DMS153 (cell line): Measurements from ENCODE around the gene ABCA13.

ENCODE experiments used
- DNase-seq: peaks from one replicate; lab custom pipeline; 2025; lab: John Stamatoyannopoulos, UW

Gene ABCA13

DNA sequence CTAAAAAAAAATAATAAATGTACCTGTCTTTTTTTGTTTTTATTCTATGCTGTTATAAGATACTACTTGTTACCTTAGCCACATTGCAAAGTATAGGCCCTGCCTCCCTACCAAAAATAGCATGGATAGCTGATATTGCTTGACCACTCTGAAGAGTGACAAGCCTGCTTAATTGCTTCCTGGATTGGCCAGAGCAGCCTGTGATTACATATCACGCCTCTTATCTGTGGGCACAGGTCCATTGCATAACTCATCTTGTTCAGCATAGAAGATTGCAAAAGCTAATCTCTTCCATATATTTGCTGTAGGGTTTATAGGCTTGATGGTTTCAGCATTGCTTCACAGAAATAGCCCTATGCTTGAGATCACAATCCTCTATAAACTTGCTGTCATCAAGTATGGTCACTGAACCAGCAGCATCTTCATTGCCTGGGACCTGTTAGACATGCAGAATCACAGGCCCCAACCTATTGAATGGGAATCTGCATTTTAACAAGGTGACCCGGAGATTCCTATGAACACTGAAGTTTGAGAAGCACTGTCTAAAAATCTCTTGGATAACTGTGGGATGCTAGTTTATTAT, 472.3 kb downstream of the ABCA13 start:
- peak; percentile 52 for DNase-seq

DNA sequence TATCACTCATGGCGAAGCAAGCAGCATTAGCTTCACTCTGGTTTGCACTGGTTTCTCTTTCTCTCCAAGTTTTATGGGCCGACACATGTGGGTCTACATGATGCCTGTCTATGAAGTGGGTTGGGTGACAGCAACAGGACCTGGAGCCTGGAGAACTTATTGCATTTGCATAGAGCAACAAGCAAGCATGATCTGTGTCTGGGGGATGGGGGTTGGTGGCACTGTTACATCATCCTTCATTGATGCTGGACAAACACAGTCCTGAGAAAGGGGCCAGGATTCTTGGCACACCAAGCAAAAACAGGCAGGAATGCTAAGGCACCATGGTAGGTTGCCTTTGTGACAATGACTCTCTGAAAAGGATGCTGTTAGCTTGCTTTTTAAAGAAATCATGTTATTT, 486.9 kb downstream of the ABCA13 start:
- DNase-seq = no peak

DNA sequence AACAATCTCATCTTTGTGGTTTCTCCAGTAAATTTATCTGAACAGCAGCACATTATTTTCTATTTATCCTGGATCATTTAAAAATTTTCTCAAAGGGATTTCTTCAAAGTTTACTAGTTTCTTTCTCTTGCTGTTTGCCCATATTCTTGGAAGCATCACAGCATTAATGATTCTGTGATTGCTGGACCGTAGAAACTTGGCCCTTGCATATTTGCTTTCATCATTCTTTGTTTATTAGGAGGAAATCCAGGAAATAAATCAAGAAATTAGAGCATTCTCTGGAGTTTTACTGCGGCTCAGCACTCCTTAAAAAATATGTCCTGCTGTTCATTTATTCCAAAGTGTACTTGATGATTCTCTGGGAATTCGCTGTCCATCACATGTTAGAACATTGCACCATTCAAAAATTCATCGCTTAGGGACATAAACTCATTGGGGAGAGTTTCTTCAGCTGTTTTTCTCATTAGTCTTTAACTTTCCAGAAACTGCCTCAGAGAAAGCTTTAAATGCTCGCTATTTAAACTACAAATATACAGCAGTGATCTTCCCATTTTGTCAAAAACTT, 489.1 kb downstream of the ABCA13 start:
- DNase-seq = no peak

DNA sequence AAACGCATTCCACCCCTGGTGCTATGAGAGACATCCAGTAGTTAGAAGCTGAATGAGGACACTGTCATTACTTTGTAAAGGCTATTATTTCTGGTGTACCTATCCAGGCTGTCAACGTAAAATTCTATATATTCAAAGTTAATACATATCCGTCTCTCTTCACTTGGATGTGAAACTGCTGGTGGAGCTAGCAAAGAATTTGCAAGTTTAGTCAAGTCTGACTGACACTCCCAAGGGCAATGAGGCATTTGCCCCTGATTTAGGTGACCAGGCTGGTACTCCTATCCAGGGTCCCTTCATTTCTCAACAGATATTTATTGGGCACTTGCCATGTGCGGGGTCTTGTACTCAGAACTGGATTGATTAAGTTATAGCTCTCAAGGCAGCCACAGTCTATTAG, 493.0 kb downstream of the ABCA13 start:
- DNase-seq = no peak

DNA sequence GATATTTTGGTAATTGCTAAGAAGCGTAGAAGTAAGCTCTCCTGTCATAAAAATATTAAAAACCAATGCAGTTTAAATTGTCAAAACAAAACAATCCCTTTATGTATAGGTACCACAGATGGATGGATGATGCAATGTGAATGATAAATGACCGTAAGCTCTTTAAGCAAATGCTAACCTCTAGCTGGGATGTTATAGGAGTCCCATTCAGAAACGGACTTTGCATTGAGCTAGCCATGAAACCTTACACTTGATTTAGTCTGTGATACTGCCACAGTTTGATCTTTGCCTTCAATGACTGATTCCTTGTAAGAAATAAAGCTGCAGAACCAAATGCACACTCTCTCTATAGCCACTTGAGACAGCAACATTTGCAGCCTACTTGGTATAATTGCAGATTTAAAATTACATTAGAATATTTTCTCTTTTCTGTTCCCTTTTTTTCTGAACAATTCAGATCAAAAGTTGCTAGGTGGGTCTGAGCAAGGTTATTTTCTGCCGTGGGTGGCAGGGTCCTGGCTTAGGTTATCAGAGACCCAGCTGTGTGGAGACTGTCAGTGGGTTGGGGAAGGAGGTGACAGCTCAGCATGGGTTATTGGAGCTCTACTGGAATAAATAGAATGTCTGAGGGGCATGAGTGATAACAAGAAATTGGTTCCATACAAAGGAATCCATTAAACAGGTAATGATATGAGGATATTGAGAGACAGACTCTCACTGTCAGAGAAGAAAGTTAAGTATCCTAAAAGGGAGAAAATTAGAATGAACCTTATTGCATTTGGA, 494.3 kb downstream of the ABCA13 start:
- DNase-seq = no peak

DNA sequence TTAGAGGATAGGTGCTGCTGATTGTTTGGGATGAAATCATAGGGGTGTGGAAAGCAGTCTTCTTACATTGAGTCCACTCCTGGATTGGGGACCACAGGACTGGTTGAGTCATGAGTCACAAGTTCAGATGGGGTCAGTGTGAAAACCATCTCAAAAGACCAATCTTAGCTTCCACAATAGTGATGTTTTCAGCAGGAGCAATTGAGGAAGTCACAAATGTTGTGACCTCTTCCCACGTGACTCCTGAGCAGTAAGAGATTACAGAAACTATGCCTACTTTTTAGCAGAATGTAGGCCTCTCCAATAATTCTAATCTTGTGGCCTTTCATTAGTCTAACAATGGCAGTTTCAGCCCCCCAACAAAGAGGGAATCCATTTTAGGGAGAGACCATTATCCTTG, 496.1 kb downstream of the ABCA13 start:
- DNase-seq = no peak

DNA sequence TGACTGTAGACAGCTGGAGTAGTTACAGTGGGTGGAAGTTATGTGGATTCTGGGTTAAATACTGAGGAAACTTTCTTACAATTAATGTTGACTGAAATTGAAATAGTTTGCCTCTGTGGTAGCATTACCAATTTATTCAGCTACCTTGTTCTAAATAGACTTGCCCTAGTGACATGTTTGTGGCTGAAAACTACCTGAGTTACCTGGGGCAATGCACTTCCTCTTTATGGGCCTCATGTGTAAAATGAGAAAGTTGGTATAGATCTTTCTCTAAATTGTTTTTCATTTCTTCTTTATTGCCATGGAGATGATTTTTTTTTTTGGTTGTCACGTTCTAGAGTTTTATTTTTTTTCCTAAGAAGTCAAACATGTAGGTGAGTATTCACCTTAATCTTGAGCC, 500.4 kb downstream of the ABCA13 start:
- DNase-seq = no peak

DNA sequence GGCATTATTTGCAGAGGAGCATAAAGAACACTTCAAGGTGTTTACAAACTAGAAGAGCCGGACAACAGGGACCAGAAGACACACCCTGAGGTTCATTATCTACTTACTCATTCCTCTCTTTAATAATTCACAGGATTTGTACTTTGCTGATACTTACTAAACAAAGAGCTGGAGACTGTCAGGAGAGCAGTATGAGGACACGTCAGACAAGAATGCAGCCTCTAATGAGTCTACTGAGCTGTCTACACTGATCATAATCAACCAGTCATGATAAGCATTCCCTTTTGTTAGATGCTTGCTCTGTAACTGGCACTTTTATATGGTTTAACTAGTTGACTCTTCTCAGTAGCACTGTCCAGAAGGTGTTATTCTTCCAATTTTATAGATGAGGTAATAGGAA, 509.7 kb downstream of the ABCA13 start:
- peak; percentile 55 for DNase-seq

DNA sequence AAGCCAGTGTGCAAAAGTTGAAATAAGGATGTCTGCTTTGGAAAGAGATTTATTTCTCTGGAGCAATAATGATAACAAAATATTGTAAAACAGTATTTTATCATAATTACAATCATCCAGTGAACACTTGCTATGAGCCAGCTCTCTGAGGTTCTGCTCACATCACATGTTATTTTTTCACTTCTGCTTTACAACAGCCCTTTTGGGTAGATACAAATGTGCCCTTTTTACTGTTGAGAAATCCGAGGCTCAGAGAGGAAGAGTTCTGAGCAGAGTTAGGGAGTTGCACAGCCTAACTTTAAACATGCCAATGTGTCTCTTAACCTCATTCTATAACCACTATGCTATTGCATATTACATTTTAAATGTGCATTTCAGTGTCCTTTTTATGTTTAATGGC, 520.5 kb downstream of the ABCA13 start:
- DNase-seq = no peak
